HL-60/S4 treated with retinoic acid at 250 ng/mL for 4 days and 3 days (cell line): ENCODE data around the gene CLMN.
"Not testable (repeated sequence)": the region's sequence is repeated elsewhere in the genome, so short reads cannot be mapped to it uniquely, and the experiment has no call there.

Experiments used
- in situ Hi-C: fragments of 300-500 bp; cut with MboI; formaldehyde crosslinking; loops from 2 replicates; pipeline ENCODE4 v1.7.0; 2022; ENCODE audit warnings: low sequenced_read_pairs

The CLMN gene

GRCh38 chr14:95147597-95147996 is 172.1 kb downstream of the CLMN start:
- in situ Hi-C loops = no loop called here

GRCh38 chr14:95146079-95146771 is 173.5 kb downstream of the CLMN start:
- in situ Hi-C loops = no loop called here

GRCh38 chr14:95144849-95145248 is 174.9 kb downstream of the CLMN start:
- in situ Hi-C loops = no loop called here

GRCh38 chr14:95143808-95144620 is 175.7 kb downstream of the CLMN start:
- in situ Hi-C loops = no loop called here

- in situ Hi-C loops = no loop called here
These were observed 177.5 kb downstream of the CLMN start for GRCh38 chr14:95142208-95142607.

GRCh38 chr14:95141684-95142083 is 178.0 kb downstream of the CLMN start:
- in situ Hi-C loops = no loop called here

GRCh38 chr14:95140060-95140858 is 179.4 kb downstream of the CLMN start:
- in situ Hi-C loops = no loop called here

- in situ Hi-C loops = no loop called here
These were observed 180.8 kb downstream of the CLMN start for GRCh38 chr14:95138876-95139275.

GRCh38 chr14:95138455-95138854 is 181.3 kb downstream of the CLMN start:
- in situ Hi-C loops = not testable (repeated sequence)

- in situ Hi-C loops = no loop called here
These were observed 181.9 kb downstream of the CLMN start for GRCh38 chr14:95137804-95138167.

- in situ Hi-C loops = no loop called here
These were observed 182.4 kb downstream of the CLMN start for GRCh38 chr14:95137164-95137803.

GRCh38 chr14:95136631-95137030 is 183.1 kb downstream of the CLMN start:
- in situ Hi-C loops = no loop called here

- in situ Hi-C loops = no loop called here
These were observed 185.3 kb downstream of the CLMN start for GRCh38 chr14:95134304-95134933.

GRCh38 chr14:95133282-95133681 is 186.4 kb downstream of the CLMN start:
- in situ Hi-C loops = no loop called here

- in situ Hi-C loops = no loop called here
These were observed 186.9 kb downstream of the CLMN start for GRCh38 chr14:95132760-95133159.
